Measurements from ENCODE around the gene MAPK8IP3. TPM values are rescaled to one million over a fixed set of nuclear protein-coding genes. Genes with fewer than 3 reads are reported as not detected.

The MAPK8IP3 gene
- total RNA-seq, 3 donors from 2014 or later = 41.1 to 82.6 (median 71.6) TPM

- no peak overlapping the region for H3K4me3 ChIP-seq
- H3K9me3 ChIP-seq = no peaks in the 10 kb centered on the region
- peaks cover 5% of the 10 kb centered on the region for H3K36me3 ChIP-seq
- no peak overlapping the region for H3K27ac ChIP-seq
- TF ChIP-seq POLR2A (IDR thresholded peaks at IDR 0.05) = no peak
- TF ChIP-seq CTCF (IDR thresholded peaks at IDR 0.05) = no peak
- no peak for TF ChIP-seq POLR2AphosphoS5 (IDR thresholded peaks at IDR 0.05)
- peaks cover 5 to 8% of the 10 kb centered on the region in 2 donors for H3K4me1 ChIP-seq
- DNase-seq (ENCODE audit: low spot score in 2 of 2) = peak in 1 of 2 donors; percentile 47
- H3K27me3 ChIP-seq = no peaks in the 10 kb centered on the region
- intact Hi-C loops (cut with DNase I; ENCODE audit: low total_unique reads) = no loop called here
Measured at GRCh38 chr16:1766701-1767100, 60.7 kb downstream of the MAPK8IP3 start.

- H3K27ac ChIP-seq = no peak overlapping the region
- peaks cover 8 to 12% of the 10 kb centered on the region in 2 donors for H3K4me1 ChIP-seq
- no peak overlapping the region for H3K4me3 ChIP-seq
- H3K36me3 ChIP-seq = peaks cover 5% of the 10 kb centered on the region
- H3K27me3 ChIP-seq = no peaks in the 10 kb centered on the region
- TF ChIP-seq POLR2AphosphoS5 (IDR thresholded peaks at IDR 0.05) (no peak), CTCF (IDR thresholded peaks at IDR 0.05) (no peak), POLR2A (IDR thresholded peaks at IDR 0.05) (no peak)
- no peaks in the 10 kb centered on the region for H3K9me3 ChIP-seq
- DNase-seq (ENCODE audit: low spot score in 2 of 2) = no peak
- intact Hi-C loops (cut with DNase I; ENCODE audit: low total_unique reads) = no loop called here
Measured at GRCh38 chr16:1767116-1767994, 61.4 kb downstream of the MAPK8IP3 start.

GRCh38 chr16:1768061-1768766 lies 62.2 kb downstream of the MAPK8IP3 start:
- H3K9me3 ChIP-seq = no peaks in the 10 kb centered on the region
- H3K36me3 ChIP-seq = peaks cover 5% of the 10 kb centered on the region

GRCh38 chr16:1768767-1769401 lies 62.9 kb downstream of the MAPK8IP3 start:
- H3K27ac ChIP-seq = peak overlapping the region in 1 of 2 donors; percentile 69
- intact Hi-C loops (cut with DNase I; ENCODE audit: low total_unique reads) = no loop called here
- no peaks in the 10 kb centered on the region for H3K9me3 ChIP-seq
- H3K4me3 ChIP-seq = no peak overlapping the region
- peaks cover 5% of the 10 kb centered on the region for H3K36me3 ChIP-seq
- H3K27me3 ChIP-seq = no peaks in the 10 kb centered on the region
- H3K4me1 ChIP-seq = peaks cover 8 to 13% of the 10 kb centered on the region in 2 donors
- DNase-seq (ENCODE audit: low spot score in 2 of 2) = no peak
- no peak for TF ChIP-seq CTCF (IDR thresholded peaks at IDR 0.05)
- no peak for TF ChIP-seq POLR2A (IDR thresholded peaks at IDR 0.05)
- TF ChIP-seq POLR2AphosphoS5 (IDR thresholded peaks at IDR 0.05) = no peak

More at GRCh38 chr16:1768061-1768766, 62.2 kb downstream of the MAPK8IP3 start:
- no peak overlapping the region for H3K27ac ChIP-seq
- TF ChIP-seq POLR2AphosphoS5 (IDR thresholded peaks at IDR 0.05) (no peak), POLR2A (IDR thresholded peaks at IDR 0.05) (no peak), CTCF (IDR thresholded peaks at IDR 0.05) (no peak)
- no peak overlapping the region for H3K4me3 ChIP-seq
- peaks cover 8 to 12% of the 10 kb centered on the region in 2 donors for H3K4me1 ChIP-seq
- DNase-seq (ENCODE audit: low spot score in 2 of 2) = no peak
- intact Hi-C loops (cut with DNase I; ENCODE audit: low total_unique reads) = no loop called here
- no peaks in the 10 kb centered on the region for H3K27me3 ChIP-seq
